PC-3 (cell line): ENCODE results near the gene GTF3C4.

Experiments
- CTCF ChIP-seq: fragments of 300-600 bp; sonication (generic); conservative IDR thresholded peaks from 2 replicates; pipeline ENCODE4 v1.5.1; 2017; ENCODE audit warnings: antibody characterized with exemption, low read depth, mild to moderate bottlenecking, low read length
- EZH2 ChIP-seq: fragments of 300-600 bp; sonication (generic); IDR thresholded peaks from one replicate; pipeline ENCODE4 v1.6.1; 2017; ENCODE audit warnings: antibody characterized with exemption, mild to moderate bottlenecking, low read length; ENCODE audit not compliant: unreplicated experiment

GRCh38 chr9:132716007-132716406 lies 45.7 kb downstream of the GTF3C4 start:
- no peak for TF ChIP-seq CTCF
- no peak for TF ChIP-seq EZH2
